GM20431 (cell line): ENCODE measurements around the gene AMBRA1.

ENCODE experiments used
- in situ Hi-C: fragments of 300-500 bp; cut with MseI, MboI; formaldehyde crosslinking; loops from one replicate; pipeline ENCODE4 v1.15.0; 2020; ENCODE audit warnings: low sequenced_read_pairs; ENCODE audit not compliant: unreplicated experiment

AMBRA1 gene

DNA sequence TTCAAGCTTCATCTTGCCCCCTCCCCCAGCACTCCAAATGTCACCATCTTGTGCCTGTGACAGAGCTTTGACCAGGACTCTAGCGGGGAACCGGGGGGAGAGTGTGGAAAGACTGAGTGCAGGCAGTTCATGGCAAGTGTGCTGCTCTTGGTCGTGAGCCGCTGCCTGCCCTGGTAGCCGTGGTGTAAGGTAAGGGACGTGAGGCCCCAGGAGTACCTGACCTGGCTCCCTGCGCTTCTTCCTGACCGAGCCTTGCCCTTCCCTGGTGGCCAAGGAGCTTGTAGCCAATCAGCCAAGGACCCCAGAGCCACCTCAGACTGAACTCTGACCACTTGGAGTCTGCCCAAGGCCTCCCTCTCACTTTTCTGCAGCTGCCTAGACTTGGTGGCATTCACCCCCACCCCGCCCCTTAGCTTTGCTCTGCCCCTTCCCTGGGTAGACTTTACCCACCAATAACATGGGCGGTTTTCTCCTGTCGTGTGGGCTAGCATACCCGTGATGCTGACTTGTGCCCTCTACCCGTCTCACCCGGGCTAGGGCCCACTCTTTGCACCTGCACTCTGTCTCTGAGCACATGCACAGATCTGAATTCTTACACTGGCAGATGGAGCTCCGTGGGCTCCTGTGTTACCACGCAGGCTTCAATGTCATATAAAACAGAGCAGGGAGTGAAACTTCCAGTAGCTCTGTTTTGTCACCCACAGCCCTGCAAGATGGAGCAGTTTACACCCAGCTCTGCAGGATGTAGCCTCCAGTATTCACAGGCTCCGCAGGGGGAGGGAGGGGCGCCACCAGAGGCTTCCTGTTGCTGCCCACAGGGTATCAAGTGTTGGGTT, 245.0 kb downstream of the AMBRA1 start:
- in situ Hi-C loops: no loop called here

DNA sequence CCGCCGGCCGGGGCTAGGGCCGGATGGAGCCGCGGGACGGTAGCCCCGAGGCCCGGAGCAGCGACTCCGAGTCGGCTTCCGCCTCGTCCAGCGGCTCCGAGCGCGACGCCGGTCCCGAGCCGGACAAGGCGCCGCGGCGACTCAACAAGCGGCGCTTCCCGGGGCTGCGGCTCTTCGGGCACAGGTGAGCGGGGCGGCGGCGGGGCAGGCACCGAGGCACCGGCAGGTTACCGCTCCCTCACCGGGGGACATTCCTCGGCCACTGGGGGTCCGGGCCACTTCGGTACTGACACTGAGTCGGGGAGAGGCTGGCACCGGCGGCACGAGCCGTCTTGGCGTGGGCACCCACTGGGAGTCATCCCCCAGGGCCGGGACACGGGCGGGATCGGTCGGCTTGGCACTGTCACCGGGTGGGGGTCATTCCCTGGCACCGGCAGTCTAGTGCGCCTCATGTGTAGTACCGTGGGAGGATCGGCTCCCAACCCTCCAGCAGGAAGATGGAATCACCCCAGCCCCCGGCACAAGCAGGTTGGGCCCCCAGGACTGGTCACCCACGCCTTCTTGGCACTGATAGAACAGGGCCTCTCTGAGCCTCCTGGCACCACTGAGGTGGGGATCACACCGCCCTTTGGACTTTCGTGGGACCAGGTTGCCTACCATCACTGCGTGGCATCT, 246.0 kb downstream of the AMBRA1 start:
- in situ Hi-C loops: no loop called here

DNA sequence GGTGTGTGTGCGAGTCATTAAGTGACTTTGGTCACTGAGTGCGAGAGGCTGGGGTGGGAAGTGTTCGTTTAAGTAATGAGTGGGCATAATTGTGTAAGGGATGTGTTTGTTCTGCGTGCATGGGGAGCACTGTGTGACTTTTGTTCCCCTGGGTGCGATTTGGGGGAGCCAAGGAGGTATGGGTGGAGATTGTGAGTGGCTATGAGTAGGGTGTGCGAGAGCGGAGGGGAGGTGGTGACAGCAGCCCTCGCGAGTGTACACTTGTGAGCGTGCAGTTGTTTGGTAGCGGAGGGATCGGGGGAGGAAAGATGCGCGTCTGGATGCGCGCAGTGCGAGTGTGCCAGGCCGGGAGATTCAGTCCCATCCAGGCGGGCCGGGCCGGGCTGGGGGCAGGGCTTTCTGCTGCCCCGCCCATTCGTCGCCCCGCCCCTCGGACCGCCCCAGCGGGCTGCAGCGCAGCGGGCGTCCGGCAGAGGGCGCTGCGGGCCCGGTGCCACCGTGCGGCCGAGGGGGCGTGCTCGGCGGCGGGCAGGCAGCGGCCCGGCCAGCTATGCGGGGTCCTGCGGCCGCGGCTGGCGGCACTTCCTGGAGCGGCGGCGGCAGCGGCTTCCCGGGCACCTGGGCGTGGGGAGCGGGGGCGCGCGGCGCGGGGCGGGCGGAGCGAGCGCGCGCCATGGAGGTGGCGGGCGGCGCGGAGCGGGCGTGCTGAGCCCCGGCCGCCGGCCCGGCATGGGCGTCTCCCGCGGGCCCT, 246.8 kb downstream of the AMBRA1 start, which contains the start of gene DGKZ:
TSS of gene DGKZ (plus strand) at position 578 of the 751 bp plus-strand sequence. CDS start 197 bp downstream, outside the sequence.
- in situ Hi-C loops: no loop called here
